Measurements from ENCODE around the gene TLDC2. TPM values are rescaled to one million over a fixed set of nuclear protein-coding genes. Genes with fewer than 3 reads are reported as not detected.
A peak's percentile ranks its signal among the peaks of the same experiment; 100 is the strongest.

The TLDC2 gene
- total RNA-seq, 1 experiment from 2014 or later, result not detected

DNA sequence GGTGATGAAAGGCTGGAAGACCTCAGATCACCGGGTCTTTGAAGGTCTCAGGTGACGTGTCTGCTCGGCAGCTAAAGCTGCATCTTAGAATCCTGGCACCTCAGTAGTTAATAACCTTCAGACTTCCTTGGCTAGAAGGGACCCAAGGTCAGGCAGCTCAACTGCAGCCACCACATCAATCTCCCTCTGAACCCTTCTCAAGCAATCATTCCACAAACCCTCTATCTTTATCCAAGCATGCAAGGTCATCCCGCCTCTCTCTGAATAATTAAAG, 16.7 kb upstream of the TLDC2 start:
- CTCF ChIA-PET, result interaction anchor here (0.6 to 1.1 kb wide), 2 partner anchors 27 to 190 kb away, joined by 4 to 5 read pairs; no protein-coding TSS in a partner anchor
- TF ChIP-seq, protein P1, sequence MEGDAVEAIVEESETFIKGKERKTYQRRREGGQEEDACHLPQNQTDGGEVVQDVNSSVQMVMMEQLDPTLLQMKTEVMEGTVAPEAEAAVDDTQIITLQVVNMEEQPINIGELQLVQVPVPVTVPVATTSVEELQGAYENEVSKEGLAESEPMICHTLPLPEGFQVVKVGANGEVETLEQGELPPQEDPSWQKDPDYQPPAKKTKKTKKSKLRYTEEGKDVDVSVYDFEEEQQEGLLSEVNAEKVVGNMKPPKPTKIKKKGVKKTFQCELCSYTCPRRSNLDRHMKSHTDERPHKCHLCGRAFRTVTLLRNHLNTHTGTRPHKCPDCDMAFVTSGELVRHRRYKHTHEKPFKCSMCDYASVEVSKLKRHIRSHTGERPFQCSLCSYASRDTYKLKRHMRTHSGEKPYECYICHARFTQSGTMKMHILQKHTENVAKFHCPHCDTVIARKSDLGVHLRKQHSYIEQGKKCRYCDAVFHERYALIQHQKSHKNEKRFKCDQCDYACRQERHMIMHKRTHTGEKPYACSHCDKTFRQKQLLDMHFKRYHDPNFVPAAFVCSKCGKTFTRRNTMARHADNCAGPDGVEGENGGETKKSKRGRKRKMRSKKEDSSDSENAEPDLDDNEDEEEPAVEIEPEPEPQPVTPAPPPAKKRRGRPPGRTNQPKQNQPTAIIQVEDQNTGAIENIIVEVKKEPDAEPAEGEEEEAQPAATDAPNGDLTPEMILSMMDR (IDR thresholded peaks at IDR 0.05; ENCODE audit: insufficient read depth in 1 of 2, low read depth in 1 of 2, low read length in 1 of 2, severe bottlenecking in 1 of 2, unreplicated experiment in 1 of 2), result no peak
- BruUV-seq (replicated peaks), result no TSS peak
- no peak overlapping the region for H3K27ac Mint-ChIP-seq (ENCODE audit: unreplicated experiment)
- Histone ChIP-seq H3K4me1 (peaks cover 13% of the 10 kb centered on the region), H3K9me3 (no peaks in the 10 kb centered on the region), H3K36me3 (ENCODE audit: control insufficient read depth, insufficient read depth, low read length) (peaks cover 2% of the 10 kb centered on the region; the same call in 1 of the 2 replicates), H3K4me3 (ENCODE audit: low read depth, low read length) (no peak overlapping the region), H3K27me3 (replicated peaks; ENCODE audit: control insufficient read depth, insufficient read depth, low read length) (no peaks in the 10 kb centered on the region)
- H3K9me3 Mint-ChIP-seq (ENCODE audit: unreplicated experiment), result no peaks in the 10 kb centered on the region
- intact Hi-C loops (cut with micrococcal nuclease; ENCODE audit: unreplicated experiment), result no loop called here
- H3K36me3 Mint-ChIP-seq (ENCODE audit: insufficient read depth, unreplicated experiment), result no peaks in the 10 kb centered on the region
- POLR2A ChIA-PET, result no interaction called here
- no peaks in the 10 kb centered on the region for H3K27me3 Mint-ChIP-seq (ENCODE audit: insufficient read depth, unreplicated experiment)
- no peak for DNase-seq
- H3K4me1 Mint-ChIP-seq (ENCODE audit: low read depth, unreplicated experiment), result peaks cover 6% of the 10 kb centered on the region
- H3K4me3 Mint-ChIP-seq (ENCODE audit: unreplicated experiment), result no peak overlapping the region

DNA sequence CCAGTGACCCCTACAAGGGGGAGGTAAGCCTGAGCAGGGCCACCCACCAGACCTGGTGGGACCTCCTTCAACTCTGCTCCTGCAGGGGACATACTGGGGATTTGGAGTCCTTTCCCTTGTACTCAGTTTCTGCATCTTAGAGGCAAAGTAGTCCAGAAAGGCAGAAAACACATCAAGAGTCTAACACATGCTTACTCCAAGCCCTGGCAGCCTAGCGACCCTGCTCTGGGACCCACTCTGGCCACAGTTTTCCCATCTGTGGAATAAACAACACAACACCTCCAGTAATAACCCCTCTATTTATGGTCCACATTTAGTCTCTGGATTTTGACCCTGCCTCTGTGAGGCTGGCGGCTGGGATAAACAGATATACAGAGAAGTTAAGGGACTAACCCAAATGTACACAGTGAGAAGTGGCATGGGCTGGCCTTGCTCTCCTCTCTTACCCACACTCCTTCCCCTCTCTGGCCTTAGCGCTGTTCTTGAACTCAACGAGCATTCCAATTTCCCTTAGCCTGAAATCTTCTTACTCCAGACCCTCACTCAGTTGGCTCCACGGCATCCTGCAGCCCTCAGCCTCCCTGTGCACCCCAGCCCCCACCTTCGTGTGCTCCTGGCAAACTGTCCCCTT, 16.1 kb upstream of the TLDC2 start:
- peaks cover 2% of the 10 kb centered on the region; the same call in 1 of the 2 replicates for H3K36me3 ChIP-seq (ENCODE audit: control insufficient read depth, insufficient read depth, low read length)
- POLR2A ChIA-PET, result no interaction called here
- TF ChIP-seq, protein P1 (IDR thresholded peaks at IDR 0.05; ENCODE audit: insufficient read depth in 1 of 2, low read depth in 1 of 2, low read length in 1 of 2, severe bottlenecking in 1 of 2, unreplicated experiment in 1 of 2), result no peak
- intact Hi-C loops (cut with micrococcal nuclease; ENCODE audit: unreplicated experiment), result no loop called here
- no peak for DNase-seq
- no peaks in the 10 kb centered on the region for H3K9me3 Mint-ChIP-seq (ENCODE audit: unreplicated experiment)
- TSS peak; percentile 18 for BruUV-seq (replicated peaks)
- CTCF ChIA-PET, result interaction anchor here (1.1 kb wide), 1 partner anchor 27 kb away, joined by 5 read pairs; no protein-coding TSS in a partner anchor
- no peaks in the 10 kb centered on the region for H3K27me3 Mint-ChIP-seq (ENCODE audit: insufficient read depth, unreplicated experiment)
- H3K27ac Mint-ChIP-seq (ENCODE audit: unreplicated experiment), result no peak overlapping the region
- peaks cover 16% of the 10 kb centered on the region for H3K4me1 ChIP-seq
- no peaks in the 10 kb centered on the region for H3K27me3 ChIP-seq (replicated peaks; ENCODE audit: control insufficient read depth, insufficient read depth, low read length)
- peaks cover 7% of the 10 kb centered on the region for H3K4me1 Mint-ChIP-seq (ENCODE audit: low read depth, unreplicated experiment)
- H3K9me3 ChIP-seq, result no peaks in the 10 kb centered on the region
- no peak overlapping the region for H3K4me3 ChIP-seq (ENCODE audit: low read depth, low read length)
- H3K36me3 Mint-ChIP-seq (ENCODE audit: insufficient read depth, unreplicated experiment), result peaks cover 2% of the 10 kb centered on the region
- no peak overlapping the region for H3K4me3 Mint-ChIP-seq (ENCODE audit: unreplicated experiment)

DNA sequence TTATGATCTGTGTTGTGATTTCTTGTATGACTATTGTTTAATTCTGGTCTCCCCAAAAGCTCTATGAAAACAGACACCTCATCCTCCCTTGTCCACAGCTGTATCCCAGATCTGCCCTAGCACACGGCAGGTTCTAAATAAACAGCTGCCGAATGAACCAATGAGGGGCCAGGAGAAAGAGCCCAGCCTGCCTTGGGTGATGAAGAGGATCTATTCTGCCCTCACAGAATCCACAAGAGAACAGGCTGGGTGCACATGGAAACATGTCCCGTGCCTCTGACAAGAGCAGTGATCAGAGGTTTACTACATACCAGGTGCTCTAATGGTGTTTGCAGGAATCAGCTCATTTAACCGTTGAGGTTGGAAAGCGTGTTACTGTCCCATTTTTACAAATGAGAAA, 15.6 kb upstream of the TLDC2 start:
- TF ChIP-seq, protein P1 (IDR thresholded peaks at IDR 0.05; ENCODE audit: insufficient read depth in 1 of 2, low read depth in 1 of 2, low read length in 1 of 2, severe bottlenecking in 1 of 2, unreplicated experiment in 1 of 2), result no peak
- Mint-ChIP-seq H3K4me3 (ENCODE audit: unreplicated experiment) (no peak overlapping the region), H3K4me1 (ENCODE audit: low read depth, unreplicated experiment) (peaks cover 12% of the 10 kb centered on the region), H3K27ac (ENCODE audit: unreplicated experiment) (no peak overlapping the region), H3K9me3 (ENCODE audit: unreplicated experiment) (no peaks in the 10 kb centered on the region), H3K27me3 (ENCODE audit: insufficient read depth, unreplicated experiment) (no peaks in the 10 kb centered on the region), H3K36me3 (ENCODE audit: insufficient read depth, unreplicated experiment) (peaks cover 7% of the 10 kb centered on the region)
- intact Hi-C loops (cut with micrococcal nuclease; ENCODE audit: unreplicated experiment), result no loop called here
- peaks cover 16% of the 10 kb centered on the region for H3K4me1 ChIP-seq
- POLR2A ChIA-PET, result no interaction called here
- CTCF ChIA-PET, result interaction anchor here (1.5 kb wide), 2 partner anchors 13 to 87 kb away, joined by 3 to 4 read pairs; partner anchors contain the start of gene DSN1
- peaks cover 2% of the 10 kb centered on the region; the same call in 1 of the 2 replicates for H3K36me3 ChIP-seq (ENCODE audit: control insufficient read depth, insufficient read depth, low read length)
- H3K27me3 ChIP-seq (replicated peaks; ENCODE audit: control insufficient read depth, insufficient read depth, low read length), result no peaks in the 10 kb centered on the region
- no TSS peak for BruUV-seq (replicated peaks)
- H3K9me3 ChIP-seq, result no peaks in the 10 kb centered on the region
- no peak for DNase-seq
- H3K4me3 ChIP-seq (ENCODE audit: low read depth, low read length), result no peak overlapping the region
